HG03064 (cell line): ENCODE measurements around the gene MBD5.

Source experiments
- ATAC-seq: cut with Tn5 transposase; IDR thresholded peaks from one replicate; pipeline ENCODE4 v1.9.1; 2021; ENCODE audit warnings: low read depth; ENCODE audit not compliant: unreplicated experiment

The MBD5 gene

GRCh38 chr2:148207111-148207510, 186.2 kb downstream of the MBD5 start:
- ATAC-seq = no peak

- ATAC-seq = no peak
Observed at GRCh38 chr2:148209603-148210002, 188.7 kb downstream of the MBD5 start.

GRCh38 chr2:148218326-148219075, 197.6 kb downstream of the MBD5 start:
- ATAC-seq = no peak

- ATAC-seq = no peak
Observed at GRCh38 chr2:148221166-148221565, 200.3 kb downstream of the MBD5 start.

- ATAC-seq = no peak
Observed at GRCh38 chr2:148221926-148222325, 201.0 kb downstream of the MBD5 start.

GRCh38 chr2:148231858-148232257, 211.0 kb downstream of the MBD5 start:
- no peak for ATAC-seq

GRCh38 chr2:148234143-148234542, 213.3 kb downstream of the MBD5 start:
- ATAC-seq = no peak

GRCh38 chr2:148237911-148238310, 217.0 kb downstream of the MBD5 start:
- no peak for ATAC-seq

- ATAC-seq = no peak
Observed at GRCh38 chr2:148238561-148238960, 217.7 kb downstream of the MBD5 start.

- ATAC-seq = no peak
Observed at GRCh38 chr2:148240838-148241237, 219.9 kb downstream of the MBD5 start.

- ATAC-seq = no peak
Observed at GRCh38 chr2:148244593-148245292, 223.9 kb downstream of the MBD5 start.

- ATAC-seq = no peak
Observed at GRCh38 chr2:148251993-148252392, 231.1 kb downstream of the MBD5 start.

GRCh38 chr2:148252646-148253045, 231.8 kb downstream of the MBD5 start:
- ATAC-seq = no peak

- no peak for ATAC-seq
Observed at GRCh38 chr2:148253685-148254084, 232.8 kb downstream of the MBD5 start.

GRCh38 chr2:148255929-148256328, 235.0 kb downstream of the MBD5 start:
- ATAC-seq = no peak

- ATAC-seq = no peak
Observed at GRCh38 chr2:148257276-148257675, 236.4 kb downstream of the MBD5 start.

- no peak for ATAC-seq
Observed at GRCh38 chr2:148258124-148258523, 237.2 kb downstream of the MBD5 start.

- ATAC-seq = no peak
Observed at GRCh38 chr2:148259674-148260073, 238.8 kb downstream of the MBD5 start.

GRCh38 chr2:148263890-148264289, 243.0 kb downstream of the MBD5 start:
- no peak for ATAC-seq

- ATAC-seq = no peak
Observed at GRCh38 chr2:148273158-148273691, 252.3 kb downstream of the MBD5 start.

GRCh38 chr2:148279216-148279615, 258.3 kb downstream of the MBD5 start:
- no peak for ATAC-seq

GRCh38 chr2:148282201-148282600, 261.3 kb downstream of the MBD5 start:
- ATAC-seq = no peak
